ENCODE measurements around the gene FKBP15. TPM values are rescaled to one million over a fixed set of nuclear protein-coding genes. Genes with fewer than 3 reads are reported as not detected.

The FKBP15 gene
- total and polyA plus RNA-seq, 8 donors, result 7.5 to 16.5 (median 10.0) TPM

GRCh38 chr9:113158446-113158845, 62.6 kb downstream of the FKBP15 start:
- WGBS, 2 donors, result 59 to 65% methylated on average over 5 of the region's 5 CpGs
- no peak for TF ChIP-seq CTCF (IDR thresholded peaks at IDR 0.05)
- Histone ChIP-seq H3K9me3 (no peaks in the 10 kb centered on the region), H3K4me3 (no peak overlapping the region), H3K36me3 (peaks cover 0 to 13% (median 11%) of the 10 kb centered on the region in 3 donors), H3K27ac (no peak overlapping the region), H3K27me3 (no peaks in the 10 kb centered on the region), H3K4me1 (peaks cover 0 to 4% (median 0%) of the 10 kb centered on the region in 3 donors)
- FAIRE-seq (no peak), DNase-seq (no peak), ATAC-seq (peak in 1 of 4 donors; percentile 8)
- intact Hi-C loops (cut with DNase I), result no loop called here

GRCh38 chr9:113156880-113157279, 64.2 kb downstream of the FKBP15 start:
- no peak for TF ChIP-seq CTCF (IDR thresholded peaks at IDR 0.05)
- intact Hi-C loops (cut with DNase I), result no loop called here
- no peak overlapping the region for H3K4me3 ChIP-seq
- H3K27ac ChIP-seq, result no peak overlapping the region
- ATAC-seq (no peak), FAIRE-seq (no peak), DNase-seq (no peak)
- H3K4me1 ChIP-seq, result peaks cover 0 to 13% (median 9%) of the 10 kb centered on the region in 3 donors
- no peaks in the 10 kb centered on the region for H3K27me3 ChIP-seq
- peaks cover 0 to 8% (median under 1%) of the 10 kb centered on the region in 3 donors for H3K36me3 ChIP-seq
- WGBS, 2 donors, result 67 to 69% methylated on average over 1 of the region's 1 CpG
- no peaks in the 10 kb centered on the region for H3K9me3 ChIP-seq

GRCh38 chr9:113155911-113156588, 65.0 kb downstream of the FKBP15 start:
- peaks cover 0 to 14% (median 9%) of the 10 kb centered on the region in 3 donors for H3K4me1 ChIP-seq
- 48 to 64% methylated on average over 7 of the region's 7 CpGs for WGBS, 2 donors
- no peak overlapping the region for H3K4me3 ChIP-seq
- ATAC-seq (peak in 1 of 4 donors; percentile 14), FAIRE-seq (no peak), DNase-seq (peak in 1 of 6 donors; percentile 36)
- peaks cover 0 to under 1% (median 0%) of the 10 kb centered on the region in 3 donors for H3K36me3 ChIP-seq
- no peaks in the 10 kb centered on the region for H3K9me3 ChIP-seq
- H3K27me3 ChIP-seq, result no peaks in the 10 kb centered on the region
- intact Hi-C loops (cut with DNase I), result no loop called here
- TF ChIP-seq CTCF (IDR thresholded peaks at IDR 0.05), result no peak
- no peak overlapping the region for H3K27ac ChIP-seq

- WGBS, 2 donors, result 53 to 60% methylated on average over 2 of the region's 2 CpGs
- H3K27ac ChIP-seq, result no peak overlapping the region
Observed at GRCh38 chr9:113154946-113155345, 66.1 kb downstream of the FKBP15 start.

More at GRCh38 chr9:113154946-113155345, 66.1 kb downstream of the FKBP15 start:
- DNase-seq, result no peak
- no peak for TF ChIP-seq CTCF (IDR thresholded peaks at IDR 0.05)
- no peaks in the 10 kb centered on the region for H3K9me3 ChIP-seq
- no peak for FAIRE-seq
- H3K4me1 ChIP-seq, result peaks cover 0 to 14% (median 9%) of the 10 kb centered on the region in 3 donors
- H3K36me3 ChIP-seq, result no peaks in the 10 kb centered on the region
- intact Hi-C loops (cut with DNase I), result no loop called here
- no peak for ATAC-seq
- no peak overlapping the region for H3K4me3 ChIP-seq
- no peaks in the 10 kb centered on the region for H3K27me3 ChIP-seq

Measured in pancreas (tissue), 10 donors.